ENCODE results near the gene H3-3A.

The H3-3A gene

DNA sequence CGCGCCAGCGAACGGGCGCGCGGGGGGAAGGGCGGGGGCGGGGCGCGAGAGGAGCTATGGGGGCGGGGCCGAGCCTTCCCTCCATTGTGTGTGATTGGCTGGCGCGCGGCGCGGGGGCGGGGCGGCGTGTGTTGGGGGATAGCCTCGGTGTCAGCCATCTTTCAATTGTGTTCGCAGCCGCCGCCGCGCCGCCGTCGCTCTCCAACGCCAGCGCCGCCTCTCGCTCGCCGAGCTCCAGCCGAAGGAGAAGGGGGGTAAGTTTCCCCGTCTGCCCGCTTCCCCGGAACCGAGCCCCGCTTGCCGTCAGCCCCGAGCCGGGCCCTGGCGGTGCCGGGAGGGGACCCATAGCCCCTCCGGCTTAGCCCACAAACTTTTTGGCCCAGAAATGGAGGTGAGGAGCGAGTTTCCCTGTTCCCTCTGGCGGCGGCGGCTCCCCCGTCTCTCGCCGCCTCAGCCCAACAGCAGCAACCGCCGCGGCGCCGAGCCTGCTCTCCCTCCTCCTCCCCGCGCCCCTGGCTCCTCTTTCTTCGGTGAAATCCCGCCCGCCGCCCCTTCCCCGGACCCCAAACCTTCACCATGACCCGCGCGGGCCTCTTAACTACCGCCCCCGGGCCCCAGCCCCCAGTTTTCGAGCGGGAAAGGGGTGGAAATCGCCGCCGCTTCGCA is at the start of gene H3-3A:
H3-3A (plus strand) TSS at position 159 of the 666 bp plus-strand sequence. CDS start 1,636 bp downstream, outside the sequence.
- Histone ChIP-seq H3K9ac (ENCODE audit: low read depth, low read length) (peak within 1 kb of the TSS; percentile 99), H3K4me3 (ENCODE audit: low read depth, low read length) (peak within 1 kb of the TSS; percentile 91), H3K4me1 (ENCODE audit: control insufficient read depth, insufficient read depth, low read length) (peaks cover 31% of the 10 kb centered on the region), H3K9me3 (ENCODE audit: control insufficient read depth, insufficient read depth, low read length) (no peaks in the 10 kb centered on the region), H3K27ac (ENCODE audit: low read depth, low read length) (peak within 1 kb of the TSS; percentile 100), H3K27me3 (ENCODE audit: control insufficient read depth, insufficient read depth, low read length) (no peaks in the 10 kb centered on the region), H3K36me3 (ENCODE audit: control insufficient read depth, insufficient read depth, low read length) (peaks cover 34% of the 10 kb centered on the region)

GRCh38 chr1:226017070-226017469 is 45.4 kb upstream of the H3-3A start:
- no peak overlapping the region for H3K4me3 ChIP-seq (ENCODE audit: low read depth, low read length)
- no peak overlapping the region for H3K9ac ChIP-seq (ENCODE audit: low read depth, low read length)
- no peaks in the 10 kb centered on the region for H3K36me3 ChIP-seq (ENCODE audit: control insufficient read depth, insufficient read depth, low read length)
- H3K9me3 ChIP-seq (ENCODE audit: control insufficient read depth, insufficient read depth, low read length): no peaks in the 10 kb centered on the region
- H3K27me3 ChIP-seq (ENCODE audit: control insufficient read depth, insufficient read depth, low read length): no peaks in the 10 kb centered on the region
- no peaks in the 10 kb centered on the region for H3K4me1 ChIP-seq (ENCODE audit: control insufficient read depth, insufficient read depth, low read length)
- H3K27ac ChIP-seq (ENCODE audit: low read depth, low read length): no peak overlapping the region

GRCh38 chr1:226019572-226019971 is 42.9 kb upstream of the H3-3A start:
- Histone ChIP-seq H3K9me3 (ENCODE audit: control insufficient read depth, insufficient read depth, low read length) (no peaks in the 10 kb centered on the region), H3K27me3 (ENCODE audit: control insufficient read depth, insufficient read depth, low read length) (no peaks in the 10 kb centered on the region), H3K36me3 (ENCODE audit: control insufficient read depth, insufficient read depth, low read length) (no peaks in the 10 kb centered on the region), H3K4me1 (ENCODE audit: control insufficient read depth, insufficient read depth, low read length) (no peaks in the 10 kb centered on the region), H3K27ac (ENCODE audit: low read depth, low read length) (no peak overlapping the region), H3K4me3 (ENCODE audit: low read depth, low read length) (no peak overlapping the region), H3K9ac (ENCODE audit: low read depth, low read length) (no peak overlapping the region)

DNA sequence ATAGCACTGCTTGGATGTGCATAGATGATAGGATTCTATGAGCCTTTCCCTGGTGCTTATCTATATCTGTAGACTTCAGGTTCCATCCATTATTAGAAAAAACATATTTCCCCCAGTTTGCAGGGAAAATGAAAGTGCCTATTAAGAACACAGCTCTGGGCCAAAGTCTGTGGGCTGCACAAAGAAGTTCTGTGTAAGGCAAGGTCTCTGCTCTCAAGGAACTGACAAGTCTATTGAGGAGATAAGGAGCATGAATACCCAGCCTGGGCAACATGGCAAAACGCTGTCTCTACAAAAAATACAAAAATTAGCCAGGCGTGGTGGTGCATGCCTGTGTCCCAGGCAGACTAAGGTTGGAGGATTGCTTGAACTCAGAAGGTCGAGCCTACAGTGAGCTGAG is 41.1 kb upstream of the H3-3A start:
- no peaks in the 10 kb centered on the region for H3K36me3 ChIP-seq (ENCODE audit: control insufficient read depth, insufficient read depth, low read length)
- H3K27me3 ChIP-seq (ENCODE audit: control insufficient read depth, insufficient read depth, low read length): no peaks in the 10 kb centered on the region
- H3K4me1 ChIP-seq (ENCODE audit: control insufficient read depth, insufficient read depth, low read length): no peaks in the 10 kb centered on the region
- H3K4me3 ChIP-seq (ENCODE audit: low read depth, low read length): no peak overlapping the region
- H3K9me3 ChIP-seq (ENCODE audit: control insufficient read depth, insufficient read depth, low read length): no peaks in the 10 kb centered on the region
- H3K9ac ChIP-seq (ENCODE audit: low read depth, low read length): no peak overlapping the region
- H3K27ac ChIP-seq (ENCODE audit: low read depth, low read length): no peak overlapping the region

DNA sequence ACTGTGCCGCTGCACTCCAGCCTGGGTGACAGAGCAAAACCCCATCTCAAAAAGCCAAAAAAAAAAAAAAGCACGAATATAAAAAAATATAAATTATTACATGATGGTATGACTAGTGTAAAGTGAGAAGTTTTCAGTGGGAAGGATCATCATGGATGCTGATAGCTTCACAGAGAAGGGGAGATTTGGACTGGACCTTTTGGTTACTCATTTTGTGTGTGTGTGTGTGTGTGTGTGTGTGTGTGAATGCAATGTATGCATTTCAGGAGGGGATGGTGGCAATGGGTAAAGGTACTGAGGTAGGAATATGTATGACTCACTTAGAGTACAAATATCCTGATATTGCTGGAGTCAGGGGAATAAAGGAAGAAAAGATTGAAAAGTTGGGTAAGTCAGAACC is 40.7 kb upstream of the H3-3A start:
- no peak overlapping the region for H3K4me3 ChIP-seq (ENCODE audit: low read depth, low read length)
- no peaks in the 10 kb centered on the region for H3K27me3 ChIP-seq (ENCODE audit: control insufficient read depth, insufficient read depth, low read length)
- H3K4me1 ChIP-seq (ENCODE audit: control insufficient read depth, insufficient read depth, low read length): no peaks in the 10 kb centered on the region
- H3K9me3 ChIP-seq (ENCODE audit: control insufficient read depth, insufficient read depth, low read length): no peaks in the 10 kb centered on the region
- H3K36me3 ChIP-seq (ENCODE audit: control insufficient read depth, insufficient read depth, low read length): no peaks in the 10 kb centered on the region
- no peak overlapping the region for H3K27ac ChIP-seq (ENCODE audit: low read depth, low read length)
- H3K9ac ChIP-seq (ENCODE audit: low read depth, low read length): no peak overlapping the region

GRCh38 chr1:226023735-226024134 is 38.8 kb upstream of the H3-3A start:
- H3K27me3 ChIP-seq (ENCODE audit: control insufficient read depth, insufficient read depth, low read length): no peaks in the 10 kb centered on the region
- no peaks in the 10 kb centered on the region for H3K36me3 ChIP-seq (ENCODE audit: control insufficient read depth, insufficient read depth, low read length)
- H3K27ac ChIP-seq (ENCODE audit: low read depth, low read length): no peak overlapping the region

DNA sequence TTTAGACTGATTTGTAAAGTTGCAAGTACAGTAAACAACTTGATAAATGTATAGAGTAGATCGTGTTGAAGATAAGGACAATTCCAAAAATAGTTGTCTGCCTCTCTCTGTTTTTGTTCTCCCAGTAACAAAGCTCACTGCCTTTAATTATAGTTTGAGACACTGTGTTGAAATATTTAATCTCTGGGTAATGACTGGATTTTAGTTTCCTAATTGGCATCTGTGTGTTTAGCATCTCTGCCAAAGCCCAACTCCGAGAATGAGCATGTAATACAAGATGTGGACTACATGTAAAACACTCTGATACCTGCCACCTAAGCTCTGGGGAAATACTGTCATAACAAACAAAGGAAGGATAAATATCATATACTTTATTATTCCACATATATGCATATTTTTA is 35.7 kb upstream of the H3-3A start:
- no peak overlapping the region for H3K9ac ChIP-seq (ENCODE audit: low read depth, low read length)
- H3K4me1 ChIP-seq (ENCODE audit: control insufficient read depth, insufficient read depth, low read length): no peaks in the 10 kb centered on the region
- H3K9me3 ChIP-seq (ENCODE audit: control insufficient read depth, insufficient read depth, low read length): no peaks in the 10 kb centered on the region
- H3K27me3 ChIP-seq (ENCODE audit: control insufficient read depth, insufficient read depth, low read length): no peaks in the 10 kb centered on the region
- H3K27ac ChIP-seq (ENCODE audit: low read depth, low read length): no peak overlapping the region
- H3K36me3 ChIP-seq (ENCODE audit: control insufficient read depth, insufficient read depth, low read length): no peaks in the 10 kb centered on the region
- H3K4me3 ChIP-seq (ENCODE audit: low read depth, low read length): no peak overlapping the region

More at GRCh38 chr1:226023735-226024134, 38.8 kb upstream of the H3-3A start:
- H3K9ac ChIP-seq (ENCODE audit: low read depth, low read length): no peak overlapping the region
- H3K4me1 ChIP-seq (ENCODE audit: control insufficient read depth, insufficient read depth, low read length): no peaks in the 10 kb centered on the region
- H3K9me3 ChIP-seq (ENCODE audit: control insufficient read depth, insufficient read depth, low read length): no peaks in the 10 kb centered on the region
- no peak overlapping the region for H3K4me3 ChIP-seq (ENCODE audit: low read depth, low read length)

GRCh38 chr1:226027538-226028217 is 34.8 kb upstream of the H3-3A start:
- no peak overlapping the region for H3K4me3 ChIP-seq (ENCODE audit: low read depth, low read length)
- no peaks in the 10 kb centered on the region for H3K4me1 ChIP-seq (ENCODE audit: control insufficient read depth, insufficient read depth, low read length)
- no peak overlapping the region for H3K9ac ChIP-seq (ENCODE audit: low read depth, low read length)
- no peaks in the 10 kb centered on the region for H3K27me3 ChIP-seq (ENCODE audit: control insufficient read depth, insufficient read depth, low read length)
- H3K27ac ChIP-seq (ENCODE audit: low read depth, low read length): no peak overlapping the region
- H3K36me3 ChIP-seq (ENCODE audit: control insufficient read depth, insufficient read depth, low read length): no peaks in the 10 kb centered on the region
- H3K9me3 ChIP-seq (ENCODE audit: control insufficient read depth, insufficient read depth, low read length): no peaks in the 10 kb centered on the region

GRCh38 chr1:226029093-226029496 is 33.4 kb upstream of the H3-3A start:
- no peaks in the 10 kb centered on the region for H3K36me3 ChIP-seq (ENCODE audit: control insufficient read depth, insufficient read depth, low read length)
- no peak overlapping the region for H3K27ac ChIP-seq (ENCODE audit: low read depth, low read length)
- H3K9me3 ChIP-seq (ENCODE audit: control insufficient read depth, insufficient read depth, low read length): no peaks in the 10 kb centered on the region
- H3K4me3 ChIP-seq (ENCODE audit: low read depth, low read length): no peak overlapping the region
- no peak overlapping the region for H3K9ac ChIP-seq (ENCODE audit: low read depth, low read length)
- H3K27me3 ChIP-seq (ENCODE audit: control insufficient read depth, insufficient read depth, low read length): no peaks in the 10 kb centered on the region
- no peaks in the 10 kb centered on the region for H3K4me1 ChIP-seq (ENCODE audit: control insufficient read depth, insufficient read depth, low read length)

DNA sequence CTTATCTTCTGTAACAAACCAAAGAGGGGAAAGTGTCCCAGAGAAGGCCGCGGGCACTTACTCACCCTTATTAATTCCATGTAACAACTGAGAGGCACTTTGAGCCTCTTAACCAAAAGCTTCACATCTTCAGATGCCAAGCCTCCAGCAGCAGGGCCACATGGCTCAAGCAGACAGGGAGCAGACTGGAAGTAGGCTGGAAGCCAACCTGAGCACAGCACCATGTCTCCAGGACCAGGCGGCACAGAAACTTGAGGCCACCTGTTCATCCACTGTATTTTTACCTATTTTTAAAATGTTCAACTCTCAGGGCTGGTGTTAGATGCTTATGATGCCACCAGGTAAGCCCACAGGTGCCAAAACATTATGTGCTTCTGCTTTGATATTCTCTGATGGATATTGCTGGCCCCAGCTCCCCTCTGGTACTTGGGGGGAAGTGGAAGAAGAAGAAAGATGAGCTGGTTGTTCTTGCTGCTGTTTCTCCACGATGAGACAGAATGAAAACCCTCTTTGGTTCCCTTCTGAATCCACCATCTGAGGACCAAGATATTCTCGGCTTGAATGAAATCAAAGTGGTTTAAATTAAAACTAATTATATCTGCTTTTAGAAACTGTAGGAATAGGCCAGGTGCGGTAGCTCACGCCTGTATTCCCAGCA is 32.8 kb upstream of the H3-3A start:
- Histone ChIP-seq H3K4me1 (ENCODE audit: control insufficient read depth, insufficient read depth, low read length) (no peaks in the 10 kb centered on the region), H3K27ac (ENCODE audit: low read depth, low read length) (no peak overlapping the region), H3K9ac (ENCODE audit: low read depth, low read length) (no peak overlapping the region), H3K36me3 (ENCODE audit: control insufficient read depth, insufficient read depth, low read length) (no peaks in the 10 kb centered on the region), H3K9me3 (ENCODE audit: control insufficient read depth, insufficient read depth, low read length) (no peaks in the 10 kb centered on the region), H3K27me3 (ENCODE audit: control insufficient read depth, insufficient read depth, low read length) (no peaks in the 10 kb centered on the region), H3K4me3 (ENCODE audit: low read depth, low read length) (no peak overlapping the region)

DNA sequence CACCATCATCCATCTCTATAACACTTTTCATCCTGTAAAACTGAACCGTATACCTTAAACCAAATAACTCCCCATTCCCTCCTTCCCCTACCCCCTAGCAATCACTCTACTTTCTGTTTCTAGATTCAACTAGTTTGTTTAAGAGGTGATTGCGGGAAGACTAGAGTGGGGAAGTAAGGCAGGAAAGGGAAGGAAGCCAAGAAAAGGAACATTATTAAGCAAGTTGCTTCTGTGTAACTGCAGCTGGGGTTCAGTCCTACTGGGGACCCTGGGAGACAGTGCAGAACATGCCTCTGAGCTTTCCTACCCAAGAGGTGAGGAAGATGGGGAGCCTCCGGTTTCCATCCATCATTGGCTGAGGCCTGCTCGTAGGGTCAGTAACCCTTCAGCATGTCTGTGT is 28.9 kb upstream of the H3-3A start:
- Histone ChIP-seq H3K4me3 (ENCODE audit: low read depth, low read length) (no peak overlapping the region), H3K4me1 (ENCODE audit: control insufficient read depth, insufficient read depth, low read length) (no peaks in the 10 kb centered on the region), H3K27me3 (ENCODE audit: control insufficient read depth, insufficient read depth, low read length) (no peaks in the 10 kb centered on the region), H3K27ac (ENCODE audit: low read depth, low read length) (no peak overlapping the region), H3K9ac (ENCODE audit: low read depth, low read length) (no peak overlapping the region), H3K36me3 (ENCODE audit: control insufficient read depth, insufficient read depth, low read length) (no peaks in the 10 kb centered on the region), H3K9me3 (ENCODE audit: control insufficient read depth, insufficient read depth, low read length) (no peaks in the 10 kb centered on the region)

Measured in HUES48 (cell line).